Cardiac fibroblast (primary cell): ENCODE data around the gene GRP.

Source experiments
- DNase-seq, 2 donors: peaks; one replicate each; pipeline versions ENCODE4 v3.0.0 to v3.0.0-alpha.2; 2010; ENCODE audit warnings: low read depth in 2 of 2
- H3K4me3 ChIP-seq, 2 donors: replicated peaks in 1 of 2; 1 replicate in 1 of 2; 2 replicates in 1 of 2; pipeline ENCODE4 v1.5.1; 2011; ENCODE audit warnings: low read depth in 2 of 2, low read length in 2 of 2, mild to moderate bottlenecking in 2 of 2, moderate library complexity in 1 of 2
- CTCF ChIP-seq: IDR thresholded peaks from one replicate; pipeline ENCODE4 v1.5.1; 2011; ENCODE audit warnings: low read depth, mild to moderate bottlenecking, low read length, inconsistent platforms

GRP gene

GRCh38 chr18:59232309-59233016 is 12.5 kb downstream of the GRP start:
- DNase-seq, result no peak
- TF ChIP-seq CTCF, result no peak
- no peak overlapping the region for H3K4me3 ChIP-seq

- H3K4me3 ChIP-seq, result no peak overlapping the region
- no peak for TF ChIP-seq CTCF
- peak in 1 of 2 donors; percentile 21 for DNase-seq
These were observed 13.1 kb downstream of the GRP start for GRCh38 chr18:59233017-59233410.

- TF ChIP-seq CTCF, result no peak
These were observed 18.4 kb downstream of the GRP start for GRCh38 chr18:59238385-59238784.

GRCh38 chr18:59239642-59240041 is 19.7 kb downstream of the GRP start:
- H3K4me3 ChIP-seq, result no peak overlapping the region
- DNase-seq, result no peak
- TF ChIP-seq CTCF, result no peak

More at GRCh38 chr18:59238385-59238784, 18.4 kb downstream of the GRP start:
- H3K4me3 ChIP-seq, result no peak overlapping the region
- DNase-seq, result no peak

- H3K4me3 ChIP-seq, result no peak overlapping the region
- TF ChIP-seq CTCF, result no peak
- no peak for DNase-seq
These were observed 22.9 kb downstream of the GRP start for GRCh38 chr18:59242906-59243305.

- no peak for DNase-seq
- H3K4me3 ChIP-seq, result no peak overlapping the region
- TF ChIP-seq CTCF, result no peak
These were observed 26.8 kb downstream of the GRP start for GRCh38 chr18:59246796-59247195.
